Astrocyte of the spinal cord (primary cell): Measurements from ENCODE around the gene CADM1.

Experiments used
- DNase-seq: peaks from one replicate; pipeline ENCODE4 v3.0.0; 2011; ENCODE audit warnings: low read depth, low spot score
- H3K4me3 ChIP-seq: 2 replicates; pipeline ENCODE4 v1.5.1; 2011; ENCODE audit warnings: low read depth, mild to moderate bottlenecking, low read length, moderate library complexity
- CTCF ChIP-seq: IDR thresholded peaks from 2 replicates; pipeline ENCODE4 v1.5.1; 2012; ENCODE audit warnings: low read depth, mild to moderate bottlenecking, low read length, inconsistent platforms
- in situ Hi-C: cut with HindIII; loops from 2 replicates; pipeline ENCODE4 v1.10.0; 2017; ENCODE audit warnings: low sequenced_read_pairs

CADM1 gene

GRCh38 chr11:115521825-115522224, 17.6 kb upstream of the CADM1 start:
- in situ Hi-C loops, result no loop called here
- TF ChIP-seq CTCF, result no peak
- no peak for DNase-seq
- H3K4me3 ChIP-seq, result no peak overlapping the region

- TF ChIP-seq CTCF, result no peak
- no peak for DNase-seq
- in situ Hi-C loops, result no loop called here
- H3K4me3 ChIP-seq, result no peak overlapping the region
Observed at GRCh38 chr11:115518983-115519628, 14.9 kb upstream of the CADM1 start.

- no peak overlapping the region for H3K4me3 ChIP-seq
- DNase-seq, result no peak
- in situ Hi-C loops, result no loop called here
- TF ChIP-seq CTCF, result no peak
Observed at GRCh38 chr11:115515647-115516395, 11.6 kb upstream of the CADM1 start.

GRCh38 chr11:115506954-115507675, 2.9 kb upstream of the CADM1 start:
- in situ Hi-C loops, result no loop called here
- no peak overlapping the region for H3K4me3 ChIP-seq
- no peak for TF ChIP-seq CTCF
- no peak for DNase-seq

- in situ Hi-C loops, result no loop called here
- no peak for DNase-seq
- no peak for TF ChIP-seq CTCF
Observed at GRCh38 chr11:115505175-115505574, 960 bp upstream of the CADM1 start.

GRCh38 chr11:115503886-115504275, 334 bp downstream of the CADM1 start:
- no peak for DNase-seq
- peak overlapping the region; percentile 64 for H3K4me3 ChIP-seq
- in situ Hi-C loops, result no loop called here
- TF ChIP-seq CTCF, result no peak

More at GRCh38 chr11:115505175-115505574, 960 bp upstream of the CADM1 start:
- peak overlapping the region; percentile 60 for H3K4me3 ChIP-seq
